GM19023 (cell line): Measurements from ENCODE around the gene CHST3.
"Not testable (repeated sequence)": the region's sequence is repeated elsewhere in the genome, so short reads cannot be mapped to it uniquely, and the experiment has no call there.

Experiments used
- ATAC-seq: cut with Tn5 transposase; IDR thresholded peaks from one replicate; pipeline ENCODE4 v1.9.1; 2021; ENCODE audit warnings: mild to moderate bottlenecking, moderate library complexity; ENCODE audit not compliant: unreplicated experiment

CHST3 gene, protein sequence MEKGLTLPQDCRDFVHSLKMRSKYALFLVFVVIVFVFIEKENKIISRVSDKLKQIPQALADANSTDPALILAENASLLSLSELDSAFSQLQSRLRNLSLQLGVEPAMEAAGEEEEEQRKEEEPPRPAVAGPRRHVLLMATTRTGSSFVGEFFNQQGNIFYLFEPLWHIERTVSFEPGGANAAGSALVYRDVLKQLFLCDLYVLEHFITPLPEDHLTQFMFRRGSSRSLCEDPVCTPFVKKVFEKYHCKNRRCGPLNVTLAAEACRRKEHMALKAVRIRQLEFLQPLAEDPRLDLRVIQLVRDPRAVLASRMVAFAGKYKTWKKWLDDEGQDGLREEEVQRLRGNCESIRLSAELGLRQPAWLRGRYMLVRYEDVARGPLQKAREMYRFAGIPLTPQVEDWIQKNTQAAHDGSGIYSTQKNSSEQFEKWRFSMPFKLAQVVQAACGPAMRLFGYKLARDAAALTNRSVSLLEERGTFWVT

DNA sequence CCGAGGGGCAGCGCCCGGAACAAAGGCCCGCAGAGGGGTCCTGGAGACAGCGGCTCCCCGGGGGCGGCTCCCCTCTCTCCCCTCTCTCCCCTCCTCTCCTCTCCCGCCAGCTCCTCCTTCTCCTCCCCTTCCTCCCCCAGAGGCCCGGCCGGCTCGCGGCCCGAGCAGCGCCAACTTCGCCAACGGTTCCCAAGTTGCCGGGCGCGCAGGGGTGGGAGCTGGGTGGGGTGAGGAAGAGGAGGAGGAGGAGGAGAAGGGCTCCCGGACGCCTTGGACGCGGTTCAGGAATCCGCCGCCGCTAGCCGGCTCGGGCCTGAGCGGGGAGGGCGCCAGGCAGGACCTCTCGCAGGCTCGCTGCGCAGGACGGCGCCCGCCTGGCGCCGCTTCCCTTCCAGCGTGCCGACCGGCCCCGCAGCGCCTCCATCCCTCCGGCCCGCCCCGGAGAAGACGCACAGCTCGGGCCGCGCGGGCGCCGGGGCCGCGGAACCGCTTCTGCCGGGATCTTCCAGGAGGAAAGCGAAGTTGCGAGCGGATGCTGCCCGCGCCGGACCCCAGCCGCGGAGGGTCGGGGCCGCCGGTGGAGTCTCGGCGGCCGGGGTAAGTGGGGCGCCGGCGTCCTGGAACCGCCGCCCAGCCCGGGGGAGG is at the start of gene CHST3:
CHST3 (plus strand) TSS at position 298 of the 645 bp plus-strand sequence. CDS start 41,448 bp downstream, outside the sequence.
- ATAC-seq: peak; percentile 51

DNA sequence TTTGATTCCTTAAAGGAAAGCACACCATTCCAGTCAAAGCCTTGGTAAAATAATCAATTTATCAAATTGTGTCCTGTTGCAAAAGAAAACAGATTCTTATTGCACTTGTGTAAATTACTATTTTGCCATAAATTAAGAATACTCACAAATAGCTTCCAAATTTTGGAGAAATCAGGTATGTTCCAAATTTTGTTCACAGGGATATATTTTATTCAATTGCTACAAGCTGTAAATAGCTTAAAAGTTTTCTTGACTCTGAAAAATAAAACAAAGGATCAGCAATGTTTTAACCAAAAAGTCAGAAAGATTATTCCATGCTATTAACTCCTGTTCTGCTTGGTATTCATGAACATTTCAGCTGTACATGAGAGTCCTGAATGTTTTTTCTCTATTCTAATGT is 47.4 kb upstream of the CHST3 start:
- ATAC-seq: no peak

DNA sequence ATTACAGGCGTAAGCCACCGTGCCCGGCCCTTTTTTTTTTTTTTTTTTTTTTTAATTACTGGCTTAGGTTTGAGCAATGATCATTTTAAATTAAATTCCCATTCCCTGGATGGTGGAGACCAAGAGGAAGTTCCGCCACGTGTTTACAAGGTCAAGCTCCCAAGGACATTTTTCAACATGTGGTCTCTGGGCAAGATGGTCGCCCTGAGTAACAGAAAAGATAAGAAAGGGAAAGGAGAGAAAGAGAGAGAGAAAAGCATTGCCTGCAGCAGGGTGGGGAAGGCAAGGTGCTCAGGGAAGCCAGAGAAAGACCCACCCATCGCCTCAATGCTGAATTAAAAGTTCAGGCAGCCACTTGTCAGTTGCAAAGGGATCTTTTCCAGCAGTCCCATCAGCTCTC is 45.2 kb upstream of the CHST3 start:
- no peak for ATAC-seq

DNA sequence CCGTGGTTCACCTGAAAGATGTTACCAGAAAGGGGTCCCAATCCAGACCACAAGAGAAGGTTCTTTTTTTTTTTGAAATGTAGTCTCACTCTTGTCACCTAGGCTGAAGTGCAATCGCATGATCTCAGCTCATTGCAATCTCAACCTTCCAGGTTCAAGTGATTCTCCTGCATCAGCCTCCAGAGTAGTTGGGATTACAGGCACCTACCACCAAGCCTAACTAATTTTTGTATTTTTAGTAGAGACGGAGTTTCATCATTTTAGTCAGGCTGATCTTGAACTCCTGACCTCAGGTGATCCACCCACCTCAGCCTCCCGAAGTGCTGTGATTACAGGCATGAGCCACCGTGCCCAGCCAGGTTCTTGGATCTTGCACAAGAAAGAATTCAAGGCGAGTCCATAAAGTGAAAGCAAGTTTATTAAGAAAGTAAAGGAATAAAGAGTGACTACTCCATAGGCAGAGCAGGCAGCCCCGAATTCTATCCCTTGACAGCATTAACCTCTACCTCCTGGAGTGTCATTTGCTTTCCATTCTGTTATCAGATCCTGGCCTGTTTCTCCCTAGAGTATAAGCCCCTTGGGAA is 44.1 kb upstream of the CHST3 start:
- ATAC-seq: not testable (repeated sequence)

DNA sequence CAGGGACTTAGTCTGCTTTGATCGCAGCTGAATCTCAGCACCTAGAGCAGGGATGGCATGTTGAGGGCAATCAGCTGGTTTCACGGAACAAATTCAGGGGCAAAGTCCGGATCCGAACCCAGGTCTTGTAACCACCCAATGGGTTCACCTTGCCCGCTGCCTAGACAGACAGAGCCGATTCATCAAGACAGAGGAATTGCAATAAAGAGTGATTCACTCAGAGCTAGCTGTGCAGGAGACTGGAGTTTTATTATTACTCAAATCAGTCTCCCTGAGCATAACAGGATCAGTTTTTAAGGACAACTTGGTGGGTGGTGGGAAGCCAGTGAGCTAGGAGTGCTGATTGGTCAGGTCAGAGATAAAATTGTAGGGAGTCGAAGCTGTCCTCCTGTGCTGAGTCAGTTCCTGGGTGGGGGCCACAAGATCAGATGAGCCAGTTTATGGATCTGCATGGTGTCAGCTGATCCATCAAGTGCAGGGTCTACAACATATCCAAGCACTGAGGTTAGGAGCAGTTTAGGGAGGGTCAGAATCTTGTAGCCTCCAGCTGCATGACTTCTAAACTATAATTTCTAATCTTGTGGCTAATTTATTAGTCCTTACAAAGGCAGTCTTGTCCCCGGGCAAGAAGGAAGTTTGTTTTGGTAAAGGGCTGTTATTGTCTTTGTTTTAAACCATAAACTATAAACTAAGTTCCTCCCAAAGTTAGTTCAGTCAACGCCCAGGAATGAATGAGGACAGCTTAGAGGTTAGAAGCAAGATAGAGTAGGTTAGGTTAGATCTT is 43.5 kb upstream of the CHST3 start:
- ATAC-seq: no peak

DNA sequence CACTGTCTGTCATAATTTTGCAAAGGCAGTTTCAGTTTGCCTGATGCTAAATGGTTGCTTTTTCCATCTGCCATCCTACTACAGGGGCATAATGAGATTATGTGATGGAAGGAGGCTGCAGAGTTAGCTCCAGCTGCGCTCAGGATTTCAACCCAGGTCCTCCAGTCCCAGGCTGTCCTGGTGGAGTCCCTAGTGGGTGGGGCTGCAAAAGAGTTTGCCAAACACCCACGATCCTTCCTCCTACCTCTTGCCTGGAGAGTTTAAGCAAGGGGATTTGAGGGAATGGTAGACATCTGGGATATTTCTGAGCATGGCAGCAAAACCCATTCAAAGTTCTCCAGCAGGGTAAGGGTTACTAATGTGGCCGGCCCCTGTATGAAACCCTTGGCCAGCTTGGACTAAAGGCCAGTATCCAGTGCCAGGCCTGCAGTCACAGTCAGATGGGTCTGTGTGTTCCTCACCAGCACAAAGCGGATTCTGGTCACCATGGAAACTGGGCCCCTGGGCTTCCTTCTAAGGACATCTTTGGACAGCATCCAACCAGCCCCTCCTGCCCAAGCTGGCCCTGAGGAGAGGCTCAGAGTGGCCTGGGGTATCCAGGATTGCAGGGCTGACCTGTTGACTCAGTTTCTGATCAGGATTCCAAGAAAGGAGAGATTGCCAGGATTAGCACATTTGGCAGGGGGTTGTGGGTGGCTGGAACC is 42.7 kb upstream of the CHST3 start:
- ATAC-seq: no peak

DNA sequence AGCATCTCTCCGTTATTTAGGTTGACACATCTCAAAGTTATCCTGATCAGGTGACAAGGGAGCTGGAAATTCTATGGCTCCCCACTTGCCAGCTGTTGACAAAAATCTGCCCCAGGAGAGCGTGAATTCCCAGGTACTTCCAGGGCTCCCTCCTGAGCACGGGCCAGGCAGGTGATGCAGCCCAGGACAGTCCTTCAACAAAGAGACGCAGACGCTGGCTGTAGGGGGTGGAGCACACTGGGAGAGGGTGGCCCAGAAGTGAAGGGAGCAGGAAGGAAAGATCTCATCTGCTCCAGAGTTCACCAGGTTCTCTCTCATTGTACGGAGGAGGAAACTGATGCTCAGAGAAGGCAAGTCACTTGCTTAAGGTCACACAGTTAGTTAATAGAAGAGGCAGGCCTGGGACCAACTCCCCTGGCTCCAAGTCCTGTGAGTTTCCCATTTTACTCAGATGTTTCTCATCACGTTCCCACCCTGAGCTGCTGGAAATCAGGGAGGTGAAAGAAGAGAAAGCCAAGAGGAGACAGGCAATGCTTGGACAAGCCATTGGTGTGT is 41.0 kb upstream of the CHST3 start:
- ATAC-seq: no peak

DNA sequence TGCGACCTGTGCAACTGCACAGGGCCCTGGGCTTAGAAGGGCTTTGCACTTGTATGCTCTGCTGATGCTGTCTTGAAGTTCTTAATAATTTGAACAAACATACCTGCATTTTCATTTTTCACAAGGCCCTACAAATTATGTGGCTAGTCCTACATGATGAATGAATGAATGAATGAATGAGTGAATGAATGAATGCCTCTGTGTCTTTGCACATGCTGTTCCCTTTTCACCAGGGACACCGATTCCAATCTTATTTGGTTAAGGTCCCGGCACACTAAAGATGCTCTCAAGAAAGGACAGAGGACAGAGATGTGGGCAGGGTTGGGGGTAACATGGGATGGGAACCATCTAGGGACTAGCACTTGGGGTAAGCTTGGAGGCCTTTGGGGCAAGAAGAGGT is 39.4 kb upstream of the CHST3 start:
- ATAC-seq: no peak

DNA sequence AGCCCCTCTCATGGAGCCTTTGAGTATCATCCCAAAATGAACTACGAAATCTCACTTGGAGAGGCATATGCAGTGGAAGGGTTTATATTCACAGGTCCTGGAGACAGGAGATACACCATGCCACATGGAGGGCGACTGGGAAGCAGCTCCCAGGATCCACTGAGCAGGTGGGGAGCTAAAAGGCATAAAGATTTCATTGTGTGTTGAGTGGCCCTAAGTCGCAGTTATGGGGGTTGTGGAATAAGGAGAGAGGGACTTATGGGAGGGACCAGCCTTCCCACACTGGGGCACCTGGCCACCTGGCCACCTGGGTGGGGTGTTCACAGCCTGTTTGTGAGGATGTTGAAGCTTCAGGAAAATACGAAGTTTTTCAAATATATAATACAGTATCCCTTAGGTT is 37.0 kb upstream of the CHST3 start:
- no peak for ATAC-seq

DNA sequence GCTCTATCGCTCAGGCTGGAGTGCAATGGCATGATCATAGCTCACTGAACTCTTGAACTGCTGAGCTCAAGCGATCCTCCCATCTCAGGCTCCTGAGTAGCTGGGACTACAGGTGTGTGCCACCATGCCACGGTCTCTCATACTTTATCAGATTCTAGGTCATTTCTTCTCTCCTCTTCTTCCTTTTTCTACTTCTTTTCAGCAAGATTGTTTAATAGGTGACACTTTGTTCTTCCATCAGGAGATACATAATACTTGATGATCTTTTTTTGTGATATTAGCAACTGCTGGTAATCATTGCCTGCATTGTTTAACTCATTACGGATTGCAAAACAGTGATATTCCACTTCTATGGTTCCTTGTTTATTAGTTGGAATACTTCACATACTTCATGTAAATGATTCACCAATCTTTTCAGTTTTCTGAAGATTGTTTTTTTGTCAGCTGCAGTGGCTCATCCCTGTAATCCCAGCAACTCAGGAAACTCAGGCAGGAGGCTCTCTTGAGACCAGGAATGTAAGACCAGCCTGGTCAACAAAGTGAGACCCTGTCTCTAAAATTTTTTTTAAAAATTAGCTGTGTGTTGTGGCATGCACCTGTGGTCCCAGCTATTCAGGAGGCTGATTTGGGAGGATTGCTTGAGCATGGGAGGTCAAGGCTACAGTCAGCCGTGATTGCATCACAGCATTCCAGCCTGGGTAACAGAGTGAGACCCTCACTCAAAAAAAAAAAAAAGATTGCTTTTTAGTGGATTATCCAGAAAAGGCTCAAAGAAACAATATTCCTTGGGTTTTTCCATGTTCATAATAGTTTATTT is 36.2 kb upstream of the CHST3 start:
- ATAC-seq: no peak

DNA sequence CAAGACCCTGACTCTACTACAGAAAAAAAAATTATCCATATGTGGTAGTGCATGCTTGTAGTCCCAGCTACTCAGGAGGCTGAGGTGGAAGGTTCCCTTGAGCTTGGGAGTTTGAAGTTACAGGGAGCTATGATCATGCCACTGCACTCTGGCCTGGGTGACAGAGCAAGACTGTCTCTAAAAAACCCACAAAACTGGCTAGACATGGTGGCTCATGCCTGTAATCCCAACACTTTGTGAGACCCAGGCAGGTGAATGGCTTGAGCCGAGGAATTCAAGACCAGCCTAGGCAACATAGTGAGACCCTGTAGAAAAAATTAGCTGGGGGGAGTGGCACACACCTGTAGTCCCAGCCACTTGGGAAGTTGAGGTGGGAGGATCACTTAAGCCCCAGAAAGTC is 32.9 kb upstream of the CHST3 start:
- no peak for ATAC-seq

DNA sequence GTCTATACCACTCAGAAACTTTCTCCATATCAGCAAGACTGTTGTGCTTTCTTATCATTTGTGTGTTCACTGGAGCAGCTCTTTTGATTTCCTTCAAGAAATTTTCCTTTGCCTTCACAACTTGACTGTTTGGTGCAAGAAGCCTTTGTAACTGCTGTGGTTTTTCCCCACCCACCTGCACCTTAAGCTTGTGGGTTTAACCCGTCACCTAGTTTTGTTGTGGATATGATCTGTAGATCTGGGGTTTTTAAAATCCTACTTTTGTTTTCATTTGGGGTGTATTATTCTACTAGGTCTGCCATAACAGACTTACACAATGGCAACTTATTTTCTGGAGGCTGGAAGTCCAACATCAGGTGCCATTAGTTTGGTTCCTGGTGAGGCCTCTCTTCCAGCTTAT is 30.5 kb upstream of the CHST3 start:
- no peak for ATAC-seq

DNA sequence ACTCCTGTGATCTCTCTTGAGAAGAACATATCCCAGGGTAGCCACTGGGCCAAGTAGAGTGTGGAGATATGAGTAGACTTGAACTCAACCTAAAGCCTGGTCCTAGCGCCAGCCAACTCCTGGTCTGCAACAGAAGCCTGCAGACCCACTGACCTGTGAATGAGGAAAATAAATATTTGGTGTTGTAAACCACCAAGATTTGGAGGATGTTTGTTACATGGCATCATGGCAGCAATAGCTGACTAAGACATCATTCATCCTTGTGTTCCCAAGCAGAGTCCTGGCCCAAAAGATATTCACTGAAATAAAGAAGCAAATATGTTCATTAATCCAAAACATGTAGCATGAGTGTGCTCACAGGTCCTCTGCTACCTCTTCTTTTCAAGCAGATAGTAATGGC is 26.0 kb upstream of the CHST3 start:
- ATAC-seq: no peak

DNA sequence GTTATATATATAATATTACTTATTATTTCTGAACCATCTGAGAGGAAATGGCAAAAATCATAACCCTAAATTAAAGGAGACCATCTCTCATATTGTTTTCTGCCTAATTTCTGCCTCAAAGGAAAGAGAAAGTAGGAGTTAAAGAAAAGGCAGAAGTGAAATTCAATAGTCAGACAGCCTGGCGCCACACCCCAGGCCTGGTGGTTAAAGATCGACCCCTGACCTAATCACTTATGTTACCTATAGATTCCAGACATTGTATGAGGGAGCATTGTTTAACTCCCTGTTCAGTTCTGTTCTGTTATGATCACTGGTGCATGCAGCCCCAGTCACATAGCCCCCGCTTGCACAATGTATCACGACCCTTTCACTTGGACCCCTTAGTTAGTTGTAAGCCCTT is 24.9 kb upstream of the CHST3 start:
- ATAC-seq: no peak

DNA sequence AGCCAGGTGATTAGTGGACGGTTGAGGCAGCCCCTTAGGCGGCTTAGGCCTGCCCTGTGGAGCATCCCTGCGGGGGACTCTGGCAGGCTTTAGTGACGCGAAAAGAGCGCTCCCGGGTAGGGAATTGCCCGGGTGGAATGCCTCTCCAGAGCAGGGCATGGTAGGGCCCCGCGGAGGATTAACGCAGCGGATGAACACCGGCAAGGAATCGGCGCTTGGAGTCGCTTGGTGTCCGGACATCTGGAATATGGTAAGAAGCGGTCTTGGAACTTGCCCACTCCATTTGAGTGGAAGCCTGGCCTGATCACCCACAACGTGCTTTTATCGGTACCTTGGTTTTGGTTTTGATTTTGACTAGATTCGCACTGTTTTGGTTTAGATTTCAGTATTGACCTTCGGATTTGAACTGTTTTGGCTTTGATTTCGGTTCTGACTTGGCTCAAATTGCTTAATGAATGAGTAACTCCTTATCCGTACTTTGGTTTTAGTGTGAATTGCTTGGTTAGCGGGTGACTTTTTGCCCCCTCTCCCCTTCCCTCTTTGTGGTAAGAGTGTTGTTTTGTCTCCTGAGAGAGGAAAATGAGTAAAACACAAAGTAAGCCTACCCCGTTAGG is 24.2 kb upstream of the CHST3 start:
- ATAC-seq: no peak

DNA sequence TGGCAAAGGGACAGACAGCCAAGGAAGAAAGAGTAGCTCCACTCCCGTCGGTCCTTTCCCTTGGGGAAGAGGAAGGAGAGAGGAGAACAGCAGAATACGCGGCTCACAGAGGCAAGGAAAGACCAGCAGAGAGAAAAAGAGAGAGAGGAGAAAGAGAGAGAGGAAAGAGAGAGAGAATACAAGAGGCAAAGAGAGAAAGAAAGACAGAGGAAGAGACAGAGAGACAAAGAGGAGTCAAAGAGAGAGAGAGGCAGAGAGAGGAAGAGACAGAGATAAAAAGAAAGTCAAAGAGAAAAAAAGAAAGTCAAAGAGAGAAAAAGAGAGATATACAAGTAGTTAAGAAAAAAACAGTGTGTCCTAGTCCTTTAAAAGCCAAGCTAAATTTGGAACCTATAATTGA is 23.4 kb upstream of the CHST3 start:
- no peak for ATAC-seq

DNA sequence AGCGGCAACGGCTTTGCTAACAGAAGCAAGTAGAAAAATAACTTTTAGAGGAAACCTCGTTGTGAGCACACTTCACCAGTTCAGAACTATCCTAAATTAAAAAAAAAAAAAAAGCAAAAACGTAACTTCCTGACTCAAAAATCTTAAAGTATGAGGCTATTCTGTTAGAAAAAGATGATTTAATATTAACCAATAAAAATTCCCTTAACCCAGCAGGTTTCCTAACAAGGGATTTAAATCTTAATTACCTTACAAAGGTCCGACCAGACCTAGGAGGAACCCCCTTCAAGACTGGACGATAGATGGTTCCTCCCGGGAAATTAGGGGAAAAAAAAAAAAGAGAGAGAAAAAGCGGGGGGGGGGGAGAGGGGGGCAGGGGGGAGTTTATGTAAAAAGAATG is 22.9 kb upstream of the CHST3 start:
- no peak for ATAC-seq

DNA sequence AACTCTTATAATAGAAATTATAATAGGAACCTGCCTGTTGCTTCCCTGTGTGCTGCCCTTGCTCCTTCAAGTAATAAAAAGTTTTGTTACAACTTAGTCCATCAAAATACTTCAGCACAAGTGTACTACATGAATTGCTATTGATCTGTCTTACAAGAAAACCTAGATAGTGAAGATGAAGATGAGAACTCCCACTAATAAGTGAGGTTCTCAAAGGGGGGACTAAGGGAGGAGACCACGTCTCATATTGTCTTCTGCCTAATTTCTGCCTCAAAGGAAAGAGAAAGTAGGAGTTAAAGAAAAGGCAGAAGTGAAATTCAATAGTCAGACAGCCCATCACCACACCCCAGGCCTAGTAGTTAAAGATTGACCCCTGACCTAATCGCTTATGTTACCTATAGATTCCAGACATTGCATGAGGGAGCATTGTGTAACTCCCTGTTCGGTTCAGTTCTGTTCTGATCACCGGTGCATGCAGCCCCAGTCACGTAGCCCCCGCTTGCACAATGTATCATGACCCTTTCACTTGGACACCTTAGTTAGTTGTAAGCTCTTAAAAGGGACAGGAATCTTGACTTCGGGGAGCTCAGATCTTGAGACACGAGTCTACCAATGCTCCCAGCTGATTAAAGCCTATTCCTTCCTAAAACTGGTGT is 18.2 kb upstream of the CHST3 start:
- no peak for ATAC-seq

DNA sequence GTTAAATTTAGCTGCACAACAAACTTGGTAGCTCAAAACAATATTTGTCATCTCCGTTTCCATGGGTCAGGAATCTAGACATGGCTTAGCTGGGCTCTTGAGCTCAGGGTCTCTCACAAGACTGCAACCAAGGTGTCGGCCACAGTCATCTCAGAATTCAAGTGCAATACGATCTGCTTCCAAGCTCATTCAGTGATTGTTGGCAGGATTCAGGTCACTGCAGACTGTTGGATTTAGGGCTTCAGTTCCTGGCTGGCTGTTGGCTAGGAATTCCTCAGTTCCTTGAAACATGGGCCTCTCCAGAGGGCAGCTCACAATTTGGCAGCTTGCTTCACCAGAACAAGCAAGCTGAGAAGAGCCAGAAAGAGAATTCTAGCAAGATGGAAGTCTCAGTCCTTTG is 17.5 kb upstream of the CHST3 start:
- no peak for ATAC-seq
